Suprapubic skin (tissue), 4 donors: ENCODE measurements around the gene ITIH1.

Experiments used
- EP300 ChIP-seq: sonication (generic); formaldehyde crosslinking; IDR thresholded peaks from one replicate; pipeline ENCODE4 v1.6.1; 2017; ENCODE audit warnings: antibody characterized with exemption
- POLR2AphosphoS5 ChIP-seq, 3 donors: sonication (generic); formaldehyde crosslinking; IDR thresholded peaks; one replicate each; pipeline ENCODE4 v1.6.1; 2017; ENCODE audit warnings: antibody characterized with exemption in 3 of 3
- TF ChIP-seq, protein P1 (sequence below), 2 donors: fragments of 200-600 bp in 1 of 2; fragments of 450-650 bp in 1 of 2; sonication (generic) in 1 of 2; IDR thresholded peaks; one replicate each; pipeline ENCODE4 v1.5.1; 2016 to 2019; ENCODE audit warnings: antibody characterized with exemption in 2 of 2, mild to moderate bottlenecking in 1 of 2, moderate library complexity in 1 of 2

DNA sequence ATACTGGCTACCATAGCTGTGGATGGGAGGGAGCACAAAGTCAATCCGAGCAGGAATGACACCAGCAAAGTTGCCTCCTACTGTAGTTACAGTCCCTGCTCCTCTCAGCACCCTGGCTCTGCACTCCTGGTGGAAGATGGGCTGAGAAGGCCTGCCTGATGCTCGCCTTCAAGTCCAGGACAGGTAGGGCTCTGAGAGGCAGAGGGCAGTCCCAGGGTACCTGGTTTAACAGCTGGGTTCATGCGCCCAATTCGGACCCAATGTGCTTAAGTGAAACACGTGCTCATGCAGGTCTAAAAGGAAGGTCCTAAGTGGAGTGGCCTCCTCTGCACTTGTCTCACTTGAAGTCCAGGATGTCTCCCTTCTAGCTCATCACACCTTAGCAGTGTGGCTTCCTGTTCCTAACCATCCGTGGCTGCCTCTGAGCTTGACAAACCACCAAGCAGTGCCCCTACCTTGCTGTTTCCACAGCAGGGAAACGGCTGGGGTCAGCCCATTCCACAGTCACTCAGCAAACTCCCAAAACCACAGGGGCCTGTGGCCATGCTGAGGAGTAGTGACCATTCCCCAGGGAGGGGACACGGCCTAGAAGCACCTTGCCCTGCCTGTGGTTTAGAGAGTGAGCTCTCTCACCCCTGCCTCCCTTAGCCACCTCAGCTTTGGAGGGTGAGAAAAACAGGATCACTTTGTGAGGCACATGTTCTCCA, 61.3 kb downstream of the ITIH1 start:
- TF ChIP-seq, protein P1, sequence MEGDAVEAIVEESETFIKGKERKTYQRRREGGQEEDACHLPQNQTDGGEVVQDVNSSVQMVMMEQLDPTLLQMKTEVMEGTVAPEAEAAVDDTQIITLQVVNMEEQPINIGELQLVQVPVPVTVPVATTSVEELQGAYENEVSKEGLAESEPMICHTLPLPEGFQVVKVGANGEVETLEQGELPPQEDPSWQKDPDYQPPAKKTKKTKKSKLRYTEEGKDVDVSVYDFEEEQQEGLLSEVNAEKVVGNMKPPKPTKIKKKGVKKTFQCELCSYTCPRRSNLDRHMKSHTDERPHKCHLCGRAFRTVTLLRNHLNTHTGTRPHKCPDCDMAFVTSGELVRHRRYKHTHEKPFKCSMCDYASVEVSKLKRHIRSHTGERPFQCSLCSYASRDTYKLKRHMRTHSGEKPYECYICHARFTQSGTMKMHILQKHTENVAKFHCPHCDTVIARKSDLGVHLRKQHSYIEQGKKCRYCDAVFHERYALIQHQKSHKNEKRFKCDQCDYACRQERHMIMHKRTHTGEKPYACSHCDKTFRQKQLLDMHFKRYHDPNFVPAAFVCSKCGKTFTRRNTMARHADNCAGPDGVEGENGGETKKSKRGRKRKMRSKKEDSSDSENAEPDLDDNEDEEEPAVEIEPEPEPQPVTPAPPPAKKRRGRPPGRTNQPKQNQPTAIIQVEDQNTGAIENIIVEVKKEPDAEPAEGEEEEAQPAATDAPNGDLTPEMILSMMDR (IDR thresholded peaks at IDR 0.05), result no peak
- TF ChIP-seq POLR2AphosphoS5 (IDR thresholded peaks at IDR 0.05) (no peak), EP300 (no peak)
